Suprapubic skin (tissue), 4 donors: Measurements from ENCODE around the gene OTUD5. TPM values are rescaled to one million over a fixed set of nuclear protein-coding genes. Genes with fewer than 3 reads are reported as not detected.

Experiments
- DNase-seq, 2 donors: peaks; one replicate each; pipeline ENCODE4 v3.0.0-alpha.2; 2019; ENCODE audit warnings: low spot score in 2 of 2
- H3K27ac ChIP-seq: fragments of 200-600 bp; sonication (generic); one replicate; pipeline ENCODE4 v1.5.1; 2019
- H3K27me3 ChIP-seq: fragments of 200-600 bp; sonication (generic); one replicate; pipeline ENCODE4 v1.5.1; 2019
- H3K36me3 ChIP-seq: fragments of 200-600 bp; sonication (generic); one replicate; pipeline ENCODE4 v1.5.1; 2019
- H3K4me1 ChIP-seq: fragments of 200-600 bp; sonication (generic); one replicate; pipeline ENCODE4 v1.5.1; 2019
- H3K4me3 ChIP-seq: fragments of 200-600 bp; sonication (generic); one replicate; pipeline ENCODE4 v1.5.1; 2019; ENCODE audit warnings: mild to moderate bottlenecking
- H3K9me3 ChIP-seq: fragments of 200-600 bp; sonication (generic); one replicate; pipeline ENCODE4 v1.5.1; 2019
- CTCF ChIP-seq, 2 donors: fragments of 200-600 bp in 1 of 2; fragments of 450-650 bp in 1 of 2; sonication (generic) in 1 of 2; IDR thresholded peaks; one replicate each; pipeline ENCODE4 v1.5.1; 2016 to 2019; ENCODE audit warnings: antibody characterized with exemption in 2 of 2, mild to moderate bottlenecking in 1 of 2, moderate library complexity in 1 of 2
- EP300 ChIP-seq: sonication (generic); formaldehyde crosslinking; IDR thresholded peaks from one replicate; pipeline ENCODE4 v1.6.1; 2017; ENCODE audit warnings: antibody characterized with exemption
- POLR2A ChIP-seq, 2 donors: fragments of 450-650 bp; IDR thresholded peaks; one replicate each; pipeline ENCODE4 v1.6.1; 2017; ENCODE audit warnings: antibody characterized with exemption in 2 of 2, mild to moderate bottlenecking in 2 of 2, moderate library complexity in 2 of 2
- POLR2AphosphoS5 ChIP-seq, 3 donors: sonication (generic); formaldehyde crosslinking; IDR thresholded peaks; one replicate each; pipeline ENCODE4 v1.6.1; 2017; ENCODE audit warnings: antibody characterized with exemption in 3 of 3
- WGBS: methylation state at CpG from one replicate; pipeline ENCODE4 v1.1.5; 2018; 5-methylcytosine and 5-hydroxymethylcytosine counted together
- total RNA-seq, 4 donors: library from RNA; depleted of rRNA; stranded (reverse); fragments of >200 nt; gene quantifications; one replicate each; pipeline ENCODE4 v1.1.0, GENCODE V29; 2016

Gene OTUD5
- total RNA-seq, 4 donors from 2014 or later = 32.3 to 50.1 (median 46.2) TPM

- Histone ChIP-seq H3K4me3 (peak overlapping the region; percentile 68), H3K4me1 (peaks cover 33% of the 10 kb centered on the region), H3K27me3 (no peaks in the 10 kb centered on the region), H3K36me3 (no peaks in the 10 kb centered on the region), H3K9me3 (no peaks in the 10 kb centered on the region), H3K27ac (peak overlapping the region; percentile 97)
- DNase-seq = peak; percentile 97 to 98
- peak in 2 of 3 donors; percentile 34 to 63 for TF ChIP-seq POLR2AphosphoS5 (IDR thresholded peaks at IDR 0.05)
- TF ChIP-seq POLR2A (IDR thresholded peaks at IDR 0.05) = peak in 1 of 2 donors; percentile 62
- no peak for TF ChIP-seq EP300
- 49% methylated on average over 63 of the region's 66 CpGs for WGBS
Observed at GRCh38 chrX:48957827-48958634, 624 bp upstream of the OTUD5 start.

DNA sequence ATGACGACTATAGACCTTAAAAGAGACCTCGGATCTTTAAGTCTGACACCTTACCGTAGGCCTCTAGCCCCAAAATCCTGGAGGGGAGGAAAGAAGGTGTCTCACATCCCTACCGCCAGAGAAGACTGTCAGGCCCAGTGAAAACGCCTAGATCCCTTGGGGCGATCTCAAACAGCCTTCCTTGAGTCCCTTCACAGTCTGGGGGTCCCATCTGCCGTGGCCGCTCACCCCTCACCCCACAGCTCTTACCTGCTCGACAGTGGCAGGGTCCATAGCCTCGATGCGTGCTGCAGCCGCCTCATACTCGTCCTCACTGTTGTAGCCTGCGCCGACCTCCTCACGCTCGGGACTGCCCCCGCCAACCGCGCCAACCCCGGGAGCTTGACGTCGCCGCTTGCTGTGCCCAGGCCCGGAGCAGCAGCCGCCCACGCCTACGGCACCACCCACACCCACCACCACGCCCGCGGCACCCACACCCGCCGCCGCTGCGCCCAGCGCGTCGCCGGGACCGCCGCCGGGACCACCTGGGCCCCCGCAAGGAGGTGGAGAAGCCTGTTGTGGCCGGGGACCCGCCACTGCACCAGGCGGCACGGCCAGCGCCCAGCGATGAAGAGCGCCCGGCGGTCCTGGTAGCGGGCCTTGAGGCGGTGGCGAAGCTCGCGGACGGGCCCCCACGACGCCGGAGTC is 536 bp downstream of the OTUD5 start:
- H3K36me3 ChIP-seq = no peaks in the 10 kb centered on the region
- no peaks in the 10 kb centered on the region for H3K27me3 ChIP-seq
- peak overlapping the region; percentile 68 for H3K4me3 ChIP-seq
- 47% methylated on average over 34 of the region's 61 CpGs for WGBS
- H3K9me3 ChIP-seq = no peaks in the 10 kb centered on the region
- H3K4me1 ChIP-seq = peaks cover 43% of the 10 kb centered on the region
- H3K27ac ChIP-seq = peak overlapping the region; percentile 97
- peak in 1 of 2 donors; percentile 74 for DNase-seq
- TF ChIP-seq POLR2AphosphoS5 (IDR thresholded peaks at IDR 0.05) = no peak
- no peak for TF ChIP-seq POLR2A (IDR thresholded peaks at IDR 0.05)
- no peak for TF ChIP-seq CTCF (IDR thresholded peaks at IDR 0.05)
- no peak for TF ChIP-seq EP300

- Histone ChIP-seq H3K27me3 (no peaks in the 10 kb centered on the region), H3K4me3 (no peak overlapping the region), H3K4me1 (peaks cover 22% of the 10 kb centered on the region), H3K36me3 (peaks cover 2% of the 10 kb centered on the region), H3K27ac (no peak overlapping the region), H3K9me3 (no peaks in the 10 kb centered on the region)
- WGBS = 86% methylated on average over 1 of the region's 1 CpG
- no peak for TF ChIP-seq POLR2AphosphoS5 (IDR thresholded peaks at IDR 0.05)
- no peak for TF ChIP-seq EP300
- TF ChIP-seq POLR2A (IDR thresholded peaks at IDR 0.05) = no peak
- TF ChIP-seq CTCF (IDR thresholded peaks at IDR 0.05) = no peak
- DNase-seq = no peak
Observed at GRCh38 chrX:48948589-48948988, 8.8 kb downstream of the OTUD5 start.

DNA sequence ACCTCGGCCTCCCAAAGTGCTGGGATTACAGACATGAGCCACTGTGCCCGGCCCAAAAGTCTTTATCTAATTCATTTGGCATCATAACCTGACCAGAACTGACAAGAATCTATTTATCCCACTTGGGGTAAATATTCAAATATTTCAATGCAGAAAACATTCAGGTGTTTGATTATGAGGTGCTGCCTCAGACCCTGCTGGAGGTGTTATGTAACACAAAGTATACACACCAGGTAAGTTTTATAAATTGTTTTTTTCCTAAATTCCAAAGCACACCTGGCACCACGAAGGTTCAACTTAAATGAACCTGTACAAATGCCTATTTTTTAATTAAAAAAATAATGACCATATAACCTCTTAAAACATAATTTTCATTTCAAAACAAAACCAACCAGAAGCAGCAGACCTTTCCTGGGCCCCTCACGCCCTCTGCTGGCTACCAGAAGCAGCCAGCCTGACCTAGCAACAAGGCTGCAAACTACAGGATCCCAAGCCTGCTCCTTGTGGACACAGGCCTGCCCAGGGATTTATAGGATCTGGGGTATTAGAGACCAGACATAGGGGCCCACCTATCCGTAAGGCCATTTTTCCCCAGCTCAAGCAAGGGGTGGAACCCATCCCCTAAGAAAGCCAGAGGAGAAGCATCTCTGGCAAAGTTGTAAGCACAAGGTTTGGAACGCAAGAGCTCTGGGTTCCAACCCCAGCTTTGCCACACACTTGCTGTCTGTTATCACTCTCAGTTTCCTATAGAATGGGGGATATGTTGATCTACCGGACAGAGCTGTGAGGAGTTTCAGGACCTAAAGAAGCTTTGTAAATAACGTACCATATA is 11.7 kb downstream of the OTUD5 start:
- TF ChIP-seq POLR2AphosphoS5 (IDR thresholded peaks at IDR 0.05) (no peak), CTCF (IDR thresholded peaks at IDR 0.05) (peak in 1 of 2 donors; percentile 61)
- Histone ChIP-seq H3K4me1 (peaks cover 7% of the 10 kb centered on the region), H3K27ac (no peak overlapping the region), H3K9me3 (no peaks in the 10 kb centered on the region), H3K27me3 (no peaks in the 10 kb centered on the region), H3K36me3 (peaks cover 3% of the 10 kb centered on the region), H3K4me3 (no peak overlapping the region)
- 50% methylated on average over 8 of the region's 8 CpGs for WGBS
- no peak for DNase-seq

DNA sequence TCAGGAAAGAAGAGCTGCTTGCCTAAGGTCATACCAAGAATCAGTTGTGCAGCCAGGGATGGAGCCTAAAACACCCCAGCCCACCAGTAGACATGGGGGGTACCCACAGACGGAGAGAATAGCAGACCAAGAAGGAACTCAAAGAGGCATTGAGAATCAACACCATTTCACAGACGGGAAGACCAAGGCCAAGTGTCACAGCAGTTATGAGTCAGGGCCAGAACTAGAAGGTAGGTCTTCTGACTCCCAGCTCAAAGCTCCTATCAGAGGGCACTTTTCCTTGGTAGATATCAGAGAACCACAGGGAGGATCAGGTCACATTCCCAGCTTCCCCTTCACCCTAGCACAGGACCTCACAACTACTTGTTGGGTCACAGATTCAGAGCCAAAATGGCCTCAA is 14.5 kb downstream of the OTUD5 start:
- H3K4me1 ChIP-seq = peaks cover 7% of the 10 kb centered on the region
- no peaks in the 10 kb centered on the region for H3K27me3 ChIP-seq
- DNase-seq = no peak
- H3K4me3 ChIP-seq = no peak overlapping the region
- H3K9me3 ChIP-seq = no peaks in the 10 kb centered on the region
- no peak overlapping the region for H3K27ac ChIP-seq
- TF ChIP-seq CTCF (IDR thresholded peaks at IDR 0.05) (no peak), POLR2AphosphoS5 (IDR thresholded peaks at IDR 0.05) (no peak), POLR2A (IDR thresholded peaks at IDR 0.05) (no peak), EP300 (no peak)
- H3K36me3 ChIP-seq = peaks cover 3% of the 10 kb centered on the region
- WGBS = 65% methylated on average over 2 of the region's 2 CpGs
